CD4-positive, CD25-positive, alpha-beta regulatory T cell (primary cell): Measurements from ENCODE around the gene SUPV3L1. TPM values are rescaled to one million over a fixed set of nuclear protein-coding genes. Genes with fewer than 3 reads are reported as not detected.
A peak's percentile ranks its signal among the peaks of the same experiment; 100 is the strongest.

Source experiments
- ATAC-seq, 2 donors: fragments of 150-1000 bp; cut with Tn5 transposase; one replicate each; pipeline ENCODE4 v1.10.0; 2021; ENCODE audit warnings: low read depth in 2 of 2, moderate number of reproducible peaks in 2 of 2, moderate library complexity in 1 of 2
- DNase-seq, 3 donors: peaks; one replicate each; pipeline versions ENCODE4 v3.0.0 to v3.0.0-alpha.2; 2012 to 2022; ENCODE audit warnings: mixed read lengths in 1 of 3
- H3K27ac ChIP-seq: one replicate; pipeline ENCODE4 v1.7.0; 2013; ENCODE audit warnings: mild to moderate bottlenecking, low read length; ENCODE audit not compliant: insufficient read depth, poor library complexity, severe bottlenecking
- H3K27me3 ChIP-seq: one replicate; pipeline ENCODE4 v1.7.0; 2013; ENCODE audit warnings: low read length; ENCODE audit not compliant: control insufficient read depth, insufficient read depth
- H3K36me3 ChIP-seq: one replicate; pipeline ENCODE4 v1.7.0; 2013; ENCODE audit warnings: mild to moderate bottlenecking, low read length, moderate library complexity; ENCODE audit not compliant: control insufficient read depth, insufficient read depth
- H3K4me1 ChIP-seq: 2 replicates; pipeline ENCODE4 v1.7.0; 2013; ENCODE audit warnings: mild to moderate bottlenecking, low read length; ENCODE audit not compliant: insufficient read depth, control insufficient read depth, poor library complexity, severe bottlenecking
- H3K4me3 ChIP-seq: one replicate; pipeline ENCODE4 v1.7.0; 2013; ENCODE audit warnings: low read depth, mild to moderate bottlenecking, low read length, moderate library complexity
- H3K9me3 ChIP-seq, 2 experiments: 1 replicate in 1 of 2; 2 replicates in 1 of 2; pipeline ENCODE4 v1.7.0; 2013; ENCODE audit warnings: low read length in 2 of 2, mild to moderate bottlenecking in 1 of 2, moderate library complexity in 1 of 2; ENCODE audit not compliant: control insufficient read depth in 2 of 2
- H3K27ac Mint-ChIP-seq, 3 donors: one replicate each; pipeline ENCODE4 v1.8.0; 2020 to 2022; ENCODE audit warnings: mild to moderate bottlenecking in 3 of 3, mixed read lengths in 3 of 3, moderate library complexity in 2 of 3
- H3K27me3 Mint-ChIP-seq: one replicate; pipeline ENCODE4 v1.8.0; 2022; ENCODE audit warnings: mild to moderate bottlenecking, mixed read lengths
- H3K36me3 Mint-ChIP-seq: one replicate; pipeline ENCODE4 v1.8.0; 2020; ENCODE audit warnings: mixed read lengths
- H3K4me1 Mint-ChIP-seq, 4 donors: one replicate each; pipeline ENCODE4 v1.8.0; 2020 to 2022; ENCODE audit warnings: mixed read lengths in 4 of 4, mild to moderate bottlenecking in 1 of 4
- H3K4me3 Mint-ChIP-seq, 4 donors: one replicate each; pipeline ENCODE4 v1.8.0; 2020 to 2022; ENCODE audit warnings: mild to moderate bottlenecking in 4 of 4, mixed read lengths in 4 of 4, moderate library complexity in 3 of 4
- H3K9me3 Mint-ChIP-seq, 7 donors: one replicate each; pipeline ENCODE4 v1.8.0; 2020 to 2022; ENCODE audit warnings: mixed read lengths in 7 of 7, mild to moderate bottlenecking in 3 of 7, moderate library complexity in 2 of 7
- polyA plus RNA-seq, 4 donors: library from polyadenylated mRNA; unstranded; fragments of 300-500 nt; fragmentation: Illumina TruSeq; gene quantifications; one replicate each; pipeline ENCODE4 v1.2.3, GENCODE V29; 2021
- total RNA-seq: library from RNA; stranded (reverse); gene quantifications from one replicate; pipeline ENCODE4 v1.2.3, GENCODE V29; 2022

SUPV3L1 gene
- total and polyA plus RNA-seq, 5 donors from 2014 or later = 9.8 to 51.1 (median 18.7) TPM

DNA sequence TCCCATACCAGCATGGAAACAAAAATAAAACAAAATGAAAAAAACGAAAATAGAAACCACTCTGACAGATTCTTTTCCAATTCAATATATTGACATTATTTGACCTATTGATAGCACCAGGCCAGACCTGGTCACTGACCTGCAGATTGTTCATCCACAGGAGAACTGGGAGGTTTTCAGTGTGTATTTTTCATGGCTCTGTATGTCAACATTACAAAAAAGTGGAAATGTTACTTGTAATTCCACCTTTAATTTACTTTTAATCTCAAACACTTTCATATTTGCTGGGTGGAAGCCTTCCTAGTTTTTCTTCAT, 43.0 kb downstream of the SUPV3L1 start:
- Histone ChIP-seq H3K27me3 (no peaks in the 10 kb centered on the region), H3K4me3 (peak overlapping the region; percentile 67), H3K4me1 (peaks cover 35% of the 10 kb centered on the region), H3K27ac (peak overlapping the region; percentile 70), H3K9me3 (no peaks in the 10 kb centered on the region), H3K36me3 (no peaks in the 10 kb centered on the region)
- no peaks in the 10 kb centered on the region for H3K27me3 Mint-ChIP-seq
- H3K4me1 Mint-ChIP-seq = peaks cover 11 to 46% (median 27%) of the 10 kb centered on the region in 4 donors
- ATAC-seq (no peak), DNase-seq (no peak)
- peak overlapping the region; percentile 36 to 76 (median 76) for H3K27ac Mint-ChIP-seq
- H3K4me3 Mint-ChIP-seq = peak overlapping the region in 3 of 4 donors; percentile 11 to 76 (median 37)
- H3K36me3 Mint-ChIP-seq = no peaks in the 10 kb centered on the region
- peaks cover 0 to 4% (median 0%) of the 10 kb centered on the region in 7 donors for H3K9me3 Mint-ChIP-seq

GRCh38 chr10:69224862-69225657, 45.0 kb downstream of the SUPV3L1 start:
- DNase-seq (peak in 1 of 3 donors; percentile 67), ATAC-seq (no peak)
- H3K36me3 ChIP-seq = no peaks in the 10 kb centered on the region
- peak overlapping the region in 2 of 4 donors; percentile 22 to 56 for H3K4me3 Mint-ChIP-seq
- peak overlapping the region; percentile 14 to 74 (median 69) for H3K27ac Mint-ChIP-seq
- H3K36me3 Mint-ChIP-seq = no peaks in the 10 kb centered on the region
- peaks cover 0 to 4% (median 0%) of the 10 kb centered on the region in 7 donors for H3K9me3 Mint-ChIP-seq
- H3K27me3 ChIP-seq = no peaks in the 10 kb centered on the region
- H3K4me1 ChIP-seq = peaks cover 55% of the 10 kb centered on the region
- no peak overlapping the region for H3K27ac ChIP-seq
- H3K9me3 ChIP-seq = no peaks in the 10 kb centered on the region
- peaks cover 11 to 67% (median 42%) of the 10 kb centered on the region in 4 donors for H3K4me1 Mint-ChIP-seq
- H3K27me3 Mint-ChIP-seq = no peaks in the 10 kb centered on the region
- peak overlapping the region; percentile 15 for H3K4me3 ChIP-seq

DNA sequence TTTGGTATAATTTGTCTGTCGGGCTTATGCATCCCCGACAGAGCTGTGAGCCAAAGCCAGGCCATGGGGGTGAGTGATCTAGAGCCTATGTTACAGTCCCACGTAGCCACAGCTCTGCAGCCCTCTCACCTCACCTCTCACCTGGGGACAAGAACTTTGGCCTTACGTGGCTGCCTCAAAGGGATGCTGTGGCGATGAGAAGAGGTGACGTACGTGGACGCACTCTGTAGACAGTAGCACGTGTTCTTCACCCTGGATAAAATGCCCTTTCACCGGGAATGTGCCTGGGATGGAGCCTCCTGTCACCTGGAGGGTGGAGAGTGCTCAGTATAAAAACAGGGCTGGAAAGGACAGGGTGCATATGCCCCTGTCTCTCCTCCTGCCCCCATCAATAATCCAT, 45.6 kb downstream of the SUPV3L1 start:
- no peak for DNase-seq
- Histone ChIP-seq H3K27me3 (no peaks in the 10 kb centered on the region), H3K27ac (no peak overlapping the region), H3K4me3 (no peak overlapping the region), H3K9me3 (no peaks in the 10 kb centered on the region), H3K4me1 (peaks cover 55% of the 10 kb centered on the region), H3K36me3 (no peaks in the 10 kb centered on the region)
- peaks cover 11 to 65% (median 43%) of the 10 kb centered on the region in 4 donors for H3K4me1 Mint-ChIP-seq
- peak overlapping the region; percentile 14 to 74 (median 69) for H3K27ac Mint-ChIP-seq
- H3K27me3 Mint-ChIP-seq = no peaks in the 10 kb centered on the region
- no peaks in the 10 kb centered on the region for H3K9me3 Mint-ChIP-seq
- H3K36me3 Mint-ChIP-seq = no peaks in the 10 kb centered on the region
- ATAC-seq = no peak
- peak overlapping the region in 1 of 4 donors; percentile 22 for H3K4me3 Mint-ChIP-seq

GRCh38 chr10:69226919-69227450, 47.0 kb downstream of the SUPV3L1 start:
- ATAC-seq = no peak
- Mint-ChIP-seq H3K9me3 (no peaks in the 10 kb centered on the region), H3K27me3 (no peaks in the 10 kb centered on the region), H3K4me3 (no peak overlapping the region), H3K4me1 (peaks cover 10 to 68% (median 47%) of the 10 kb centered on the region in 4 donors), H3K27ac (peak overlapping the region in 1 of 3 donors; percentile 38), H3K36me3 (no peaks in the 10 kb centered on the region)
- no peaks in the 10 kb centered on the region for H3K36me3 ChIP-seq
- H3K4me3 ChIP-seq = no peak overlapping the region
- H3K27ac ChIP-seq = no peak overlapping the region
- H3K9me3 ChIP-seq = no peaks in the 10 kb centered on the region
- DNase-seq = no peak
- no peaks in the 10 kb centered on the region for H3K27me3 ChIP-seq
- H3K4me1 ChIP-seq = peaks cover 53% of the 10 kb centered on the region

DNA sequence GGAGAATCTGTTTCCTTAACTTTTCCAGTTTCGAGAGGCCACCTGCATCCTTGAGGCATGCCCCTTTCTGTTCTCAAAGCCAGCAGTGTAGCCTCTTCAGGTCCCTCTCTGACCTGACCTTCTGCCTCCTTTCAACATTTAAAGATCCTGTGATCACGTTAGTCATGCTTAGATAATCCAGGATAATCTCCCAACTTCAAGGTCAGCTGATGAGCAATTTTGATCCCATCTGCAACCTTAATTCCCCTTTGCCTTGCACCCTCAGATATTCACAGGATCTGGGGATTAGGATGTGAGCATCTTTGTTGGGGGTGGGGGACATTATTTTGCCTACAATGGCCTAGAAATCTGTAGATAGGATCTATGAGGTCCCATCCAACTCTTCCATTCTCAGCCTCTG, 48.1 kb downstream of the SUPV3L1 start:
- Mint-ChIP-seq H3K27ac (peak overlapping the region in 2 of 3 donors; percentile 78 to 79), H3K4me3 (no peak overlapping the region), H3K9me3 (no peaks in the 10 kb centered on the region), H3K27me3 (no peaks in the 10 kb centered on the region), H3K36me3 (no peaks in the 10 kb centered on the region), H3K4me1 (peaks cover 9 to 68% (median 47%) of the 10 kb centered on the region in 4 donors)
- no peak for ATAC-seq
- Histone ChIP-seq H3K9me3 (no peaks in the 10 kb centered on the region), H3K4me3 (no peak overlapping the region), H3K36me3 (no peaks in the 10 kb centered on the region), H3K27me3 (no peaks in the 10 kb centered on the region), H3K4me1 (peaks cover 51% of the 10 kb centered on the region), H3K27ac (no peak overlapping the region)
- DNase-seq = no peak

DNA sequence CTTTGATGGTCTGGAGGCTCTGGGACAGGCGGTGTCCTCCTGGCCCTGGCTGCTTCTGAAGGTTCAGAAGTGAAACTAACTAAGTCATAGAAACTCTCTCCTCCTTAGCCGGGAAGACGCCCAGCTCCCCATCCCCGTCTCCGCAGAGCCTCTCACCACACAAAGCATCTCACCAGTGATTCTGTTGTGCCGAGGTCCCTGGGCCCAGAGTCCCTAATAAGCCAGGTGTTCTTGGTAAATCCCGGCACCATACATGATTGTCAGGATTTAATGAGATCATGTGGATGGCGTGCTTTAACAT, 49.5 kb downstream of the SUPV3L1 start:
- peak in 1 of 3 donors; percentile 5 for DNase-seq
- H3K36me3 Mint-ChIP-seq = no peaks in the 10 kb centered on the region
- Histone ChIP-seq H3K9me3 (no peaks in the 10 kb centered on the region), H3K27ac (peak overlapping the region; percentile 60), H3K36me3 (no peaks in the 10 kb centered on the region), H3K27me3 (no peaks in the 10 kb centered on the region), H3K4me1 (peaks cover 58% of the 10 kb centered on the region), H3K4me3 (peak overlapping the region; percentile 66)
- no peak for ATAC-seq
- H3K27ac Mint-ChIP-seq = peak overlapping the region; percentile 79 to 82 (median 79)
- no peaks in the 10 kb centered on the region for H3K27me3 Mint-ChIP-seq
- H3K4me1 Mint-ChIP-seq = peaks cover 7 to 69% (median 48%) of the 10 kb centered on the region in 4 donors
- no peaks in the 10 kb centered on the region for H3K9me3 Mint-ChIP-seq
- peak overlapping the region in 2 of 4 donors; percentile 54 to 69 for H3K4me3 Mint-ChIP-seq

GRCh38 chr10:69230128-69230527, 50.1 kb downstream of the SUPV3L1 start:
- Mint-ChIP-seq H3K27ac (peak overlapping the region in 2 of 3 donors; percentile 79 to 86), H3K36me3 (no peaks in the 10 kb centered on the region), H3K27me3 (no peaks in the 10 kb centered on the region), H3K9me3 (no peaks in the 10 kb centered on the region), H3K4me1 (peaks cover 7 to 67% (median 46%) of the 10 kb centered on the region in 4 donors), H3K4me3 (no peak overlapping the region)
- Histone ChIP-seq H3K36me3 (no peaks in the 10 kb centered on the region), H3K4me1 (peaks cover 52% of the 10 kb centered on the region), H3K27me3 (no peaks in the 10 kb centered on the region), H3K9me3 (no peaks in the 10 kb centered on the region), H3K27ac (peak overlapping the region; percentile 34), H3K4me3 (no peak overlapping the region)
- DNase-seq = no peak
- ATAC-seq = no peak
